ENCODE results near the gene CEP170B. TPM values are rescaled to one million over a fixed set of nuclear protein-coding genes. Genes with fewer than 3 reads are reported as not detected.

Gene CEP170B
- total and polyA plus RNA-seq, 9 of the 15 experiments (the other 6 are each of a cell fraction or from before 2014, with no cell fraction given), result 0.01 to 10.2 (median 2.2) TPM

DNA sequence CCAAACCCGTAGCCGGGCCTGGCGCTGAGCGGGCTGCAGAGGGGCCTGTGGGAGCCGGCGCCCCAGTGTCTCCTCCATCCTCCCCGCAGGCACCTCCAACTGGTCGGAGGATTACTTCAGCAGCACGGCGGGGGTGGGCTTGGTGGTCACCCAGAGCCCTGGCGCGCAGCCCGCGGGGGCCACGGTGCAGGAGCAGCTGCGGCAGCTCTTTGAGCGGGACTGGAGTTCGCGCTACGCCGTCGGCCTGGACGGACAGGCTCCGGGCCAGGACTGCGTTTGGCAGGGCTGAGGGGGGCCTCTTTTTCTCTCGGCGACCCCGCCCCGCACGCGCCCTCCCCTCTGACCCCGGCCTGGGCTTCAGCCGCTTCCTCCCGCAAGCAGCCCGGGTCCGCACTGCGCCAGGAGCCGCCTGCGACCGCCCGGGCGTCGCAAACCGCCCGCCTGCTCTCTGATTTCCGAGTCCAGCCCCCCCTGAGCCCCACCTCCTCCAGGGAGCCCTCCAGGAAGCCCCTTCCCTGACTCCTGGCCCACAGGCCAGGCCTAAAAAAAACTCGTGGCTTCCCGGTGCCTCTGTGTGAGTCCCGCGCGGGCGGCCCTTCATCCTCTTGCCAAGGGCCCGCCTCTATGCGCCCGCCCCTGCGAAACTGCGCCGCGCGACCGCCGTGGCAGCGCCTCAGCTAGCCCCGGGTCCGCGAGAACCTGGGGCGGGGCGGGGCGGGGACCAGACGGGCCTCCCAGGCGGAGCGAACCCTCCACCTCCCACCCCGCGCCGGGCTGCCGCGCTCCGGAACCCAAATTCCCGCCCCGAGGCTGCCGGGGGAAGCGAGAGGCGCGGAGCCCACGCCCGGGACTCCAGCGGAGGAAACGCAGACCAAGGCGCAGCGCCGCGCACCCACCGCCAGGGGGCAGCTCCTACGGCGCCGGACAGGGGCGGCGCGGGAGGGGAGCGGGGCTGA lies 67.9 kb downstream of the CEP170B start (continued):
- TF ChIP-seq REST (IDR thresholded peaks at IDR 0.05; ENCODE audit: borderline replicate concordance), result peak; percentile 10; the same call in 1 of the 2 replicates
- no peak for TF ChIP-seq REST (CRISPR knock-in tag; IDR thresholded peaks at IDR 0.05; ENCODE audit: low read depth)
- peak; percentile 38; the same call in 1 of the 2 replicates for TF ChIP-seq MYC (IDR thresholded peaks at IDR 0.05; ENCODE audit: low read depth, low read length)
- TF ChIP-seq MYC (CRISPR knock-in tag; IDR thresholded peaks at IDR 0.05; ENCODE audit: borderline replicate concordance, low read depth), result no peak
- TF ChIP-seq ZBTB17 (CRISPR knock-in tag; IDR thresholded peaks at IDR 0.05), result no peak
- TF ChIP-seq NRF1 (conservative IDR thresholded peaks at IDR 0.05 in 1 of 2, IDR thresholded peaks at IDR 0.05 in 1 of 2), result peak; percentile 11 to 23; a peak in 1 of 4 replicates
- TF ChIP-seq RAD21 (CRISPR knock-in tag; conservative IDR thresholded peaks at IDR 0.05 in 1 of 2, IDR thresholded peaks at IDR 0.05 in 1 of 2), result peak in 1 of 2 experiments; percentile 32; a peak in 1 of 4 replicates
- TF ChIP-seq SRF (CRISPR knock-in tag; IDR thresholded peaks at IDR 0.05), result peak in 1 of 2 experiments; percentile 18; a peak in 1 of 4 replicates
- TF ChIP-seq HLTF (IDR thresholded peaks at IDR 0.05), result no peak
- TF ChIP-seq MAZ (CRISPR knock-in tag; conservative IDR thresholded peaks at IDR 0.05 in 1 of 2, IDR thresholded peaks at IDR 0.05 in 1 of 2), result peak; percentile 72 to 89
- peak; percentile 92 for TF ChIP-seq GABPB1 (CRISPR knock-in tag; IDR thresholded peaks at IDR 0.05)
- TF ChIP-seq CTCF (IDR thresholded peaks at IDR 0.05 in 2 of 3, conservative IDR thresholded peaks at IDR 0.05 in 1 of 3; ENCODE audit: insufficient read depth in 2 of 3, low read depth in 1 of 3, low read length in 3 of 3), result peak; percentile 30 to 81 (median 61); a peak in 4 of 6 replicates
- TF ChIP-seq CXXC5 (CRISPR knock-in tag; IDR thresholded peaks at IDR 0.05), result peak; percentile 63
- no peak for TF ChIP-seq MBD2 (IDR thresholded peaks at IDR 0.05; ENCODE audit: borderline replicate concordance, low read depth)
- TF ChIP-seq ZNF224 (CRISPR knock-in tag; IDR thresholded peaks at IDR 0.05), result no peak
- TF ChIP-seq ZNF324 (CRISPR knock-in tag; IDR thresholded peaks at IDR 0.05), result no peak

Measured in K562 (cell line).